K562 (cell line): ENCODE measurements around the gene YES1. TPM values are rescaled to one million over a fixed set of nuclear protein-coding genes. Genes with fewer than 3 reads are reported as not detected.
A peak's percentile ranks its signal among the peaks of the same experiment; 100 is the strongest.

Source experiments
- CCNT2 ChIP-seq: IDR thresholded peaks from 2 replicates; pipeline ENCODE4 v1.6.1; 2011; ENCODE audit warnings: borderline replicate concordance, low read depth, mild to moderate bottlenecking, moderate library complexity, mixed read lengths, low read length; ENCODE audit not compliant: insufficient read length; ENCODE audit errors: extremely low read depth
- CSDE1 ChIP-seq, 2 experiments: fragments of 450-650 bp; IDR thresholded peaks; 2 replicates each; pipeline ENCODE4 v1.6.1; 2016; ENCODE audit warnings: mild to moderate bottlenecking in 1 of 2
- DPF2 ChIP-seq: fragments of 450-650 bp; IDR thresholded peaks from 2 replicates; pipeline ENCODE4 v1.6.1; 2016
- FOXM1 ChIP-seq, 2 experiments: fragments of 450-650 bp in 1 of 2; sonication (generic) in 1 of 2; formaldehyde crosslinking in 1 of 2; IDR thresholded peaks; 2 replicates each; pipeline versions ENCODE4 v1.6.1 to v1.9.0; 2017 to 2022; ENCODE audit warnings: low read depth in 2 of 2, mild to moderate bottlenecking in 2 of 2, missing genetic modification reagents in 1 of 2, moderate library complexity in 1 of 2
- FOXP1 ChIP-seq: sonication (generic); formaldehyde crosslinking; IDR thresholded peaks from 2 replicates; pipeline ENCODE4 v1.8.0; 2022; ENCODE audit warnings: mild to moderate bottlenecking, missing genetic modification reagents
- KHSRP ChIP-seq: fragments of 450-650 bp; IDR thresholded peaks from 2 replicates; pipeline ENCODE4 v1.6.1; 2017
- MAFK ChIP-seq: IDR thresholded peaks from 2 replicates; pipeline ENCODE4 v1.6.1; 2011; ENCODE audit warnings: low read length, improper control_type of control experiment
- MEF2A ChIP-seq: IDR thresholded peaks from 2 replicates; pipeline ENCODE4 v1.6.1; 2011; ENCODE audit warnings: low read depth, mild to moderate bottlenecking, low read length, moderate library complexity; ENCODE audit not compliant: control insufficient read depth
- NCOA2 ChIP-seq, 2 experiments: fragments of 450-650 bp; IDR thresholded peaks; 2 replicates each; pipeline ENCODE4 v1.6.1; 2018; ENCODE audit warnings: mild to moderate bottlenecking in 2 of 2, moderate library complexity in 1 of 2; ENCODE audit not compliant: partially characterized antibody in 2 of 2
- NFIC ChIP-seq: fragments of 450-650 bp; IDR thresholded peaks from 2 replicates; pipeline ENCODE4 v1.6.1; 2017; ENCODE audit warnings: mild to moderate bottlenecking, inconsistent platforms
- NUFIP1 ChIP-seq: fragments of 450-650 bp; IDR thresholded peaks from 2 replicates; pipeline ENCODE4 v1.6.1; 2018; ENCODE audit not compliant: partially characterized antibody
- SAFB ChIP-seq: fragments of 200-400 bp; formaldehyde crosslinking; IDR thresholded peaks from 2 replicates; pipeline ENCODE4 v1.6.1; 2017; ENCODE audit warnings: low read depth, low read length, borderline replicate concordance
- SREBF2 ChIP-seq: sonication (generic); formaldehyde crosslinking; IDR thresholded peaks from 2 replicates; pipeline ENCODE4 v1.4.0; 2020; ENCODE audit warnings: mild to moderate bottlenecking, missing genetic modification reagents
- SRSF7 ChIP-seq: fragments of 200-400 bp; formaldehyde crosslinking; optimal IDR thresholded peaks from 2 replicates; pipeline ENCODE3; 2017; ENCODE audit warnings: mild to moderate bottlenecking, low read depth, low read length
- TARDBP ChIP-seq: fragments of 450-650 bp; IDR thresholded peaks from 2 replicates; pipeline ENCODE4 v1.6.1; 2016
- ZC3H8 ChIP-seq: fragments of 450-650 bp; IDR thresholded peaks from 2 replicates; pipeline ENCODE4 v1.6.1; 2017
- ZNF12 ChIP-seq: sonication (generic); formaldehyde crosslinking; IDR thresholded peaks from 2 replicates; pipeline ENCODE4 v1.4.0; 2020; ENCODE audit warnings: mild to moderate bottlenecking, missing genetic modification reagents
- ZNF253 ChIP-seq: fragments of 250-450 bp; sonication (Bioruptor Pico); conservative IDR thresholded peaks from 2 replicates; pipeline ENCODE4 v1.6.1; 2021; ENCODE audit warnings: mild to moderate bottlenecking
- ZNF274 ChIP-seq: IDR thresholded peaks from 2 replicates; pipeline ENCODE4 v1.6.1; 2011; ENCODE audit warnings: low read depth, mild to moderate bottlenecking, low read length, moderate library complexity, borderline replicate concordance
- ZNF354B ChIP-seq: fragments of 250-450 bp; sonication (Bioruptor Pico); IDR thresholded peaks from 2 replicates; pipeline ENCODE4 v1.4.0; 2020
- ZNF436 ChIP-seq: fragments of 250-450, 450-650 bp; sonication (Bioruptor Pico); formaldehyde crosslinking; IDR thresholded peaks from 2 replicates; pipeline ENCODE4 v1.7.0; 2020; ENCODE audit warnings: mild to moderate bottlenecking
- polyA plus RNA-seq, 8 experiments: library from polyadenylated mRNA; depleted of rRNA in 4 of 8; stranded (reverse) in 5 of 8; unstranded in 3 of 8; fragments of >200 nt; fragmentation: Nextera tagmentation in 2 of 8; fragmentation: Illumina TruSeq in 1 of 8; extraction: Ambion mirVana in 2 of 8; extraction: Trizol in 1 of 8; gene quantifications; 2 replicates each; pipeline versions ENCODE4 v1.2.1 to v1.2.3, GENCODE V29; 2011 to 2014; ENCODE audit warnings: inconsistent platforms in 1 of 8, missing spikeins in 1 of 8
- total RNA-seq, 7 experiments: library from RNA; depleted of rRNA in 6 of 7; stranded (reverse); fragments of >200 nt in 6 of 7; fragmentation: Illumina TruSeq in 2 of 7; extraction: Trizol in 2 of 7; gene quantifications; 2 replicates each; pipeline versions ENCODE4 v1.2.1 to v1.2.3, GENCODE V29; 2011 to 2021; ENCODE audit warnings: low replicate concordance in 1 of 7
- TF ChIP-seq, protein P1 (sequence below): fragments of 200-800 bp; sonication (Bioruptor generic); IDR thresholded peaks from 2 replicates; pipeline ENCODE4 v1.6.1; 2017; ENCODE audit warnings: missing genetic modification characterization, missing compliant biosample characterization
- TF ChIP-seq, protein P2 (sequence below): sonication (generic); formaldehyde crosslinking; IDR thresholded peaks from 2 replicates; pipeline ENCODE4 v1.8.0; 2022; ENCODE audit warnings: mild to moderate bottlenecking, missing genetic modification reagents
- TF ChIP-seq, protein P3 (sequence below): fragments of 250-450 bp; sonication (Bioruptor Pico); IDR thresholded peaks from 2 replicates; pipeline ENCODE4 v1.8.0; 2021; ENCODE audit warnings: moderate library complexity, mild to moderate bottlenecking, inconsistent platforms
- TF ChIP-seq, protein P4 (sequence below): fragments of 450-650 bp; IDR thresholded peaks from 2 replicates; pipeline ENCODE4 v1.6.1; 2016; ENCODE audit warnings: low read depth, mild to moderate bottlenecking, moderate library complexity
- TF ChIP-seq, protein P5 (sequence below): fragments of 250-450 bp; sonication (Bioruptor Pico); IDR thresholded peaks from 2 replicates; pipeline ENCODE4 v1.4.0; 2020; ENCODE audit warnings: mild to moderate bottlenecking, moderate library complexity

YES1 gene
- total and polyA plus RNA-seq, 9 of the 15 experiments (the other 6 are each of a cell fraction or from before 2014, with no cell fraction given), result 37.2 to 115 (median 77.7) TPM

DNA sequence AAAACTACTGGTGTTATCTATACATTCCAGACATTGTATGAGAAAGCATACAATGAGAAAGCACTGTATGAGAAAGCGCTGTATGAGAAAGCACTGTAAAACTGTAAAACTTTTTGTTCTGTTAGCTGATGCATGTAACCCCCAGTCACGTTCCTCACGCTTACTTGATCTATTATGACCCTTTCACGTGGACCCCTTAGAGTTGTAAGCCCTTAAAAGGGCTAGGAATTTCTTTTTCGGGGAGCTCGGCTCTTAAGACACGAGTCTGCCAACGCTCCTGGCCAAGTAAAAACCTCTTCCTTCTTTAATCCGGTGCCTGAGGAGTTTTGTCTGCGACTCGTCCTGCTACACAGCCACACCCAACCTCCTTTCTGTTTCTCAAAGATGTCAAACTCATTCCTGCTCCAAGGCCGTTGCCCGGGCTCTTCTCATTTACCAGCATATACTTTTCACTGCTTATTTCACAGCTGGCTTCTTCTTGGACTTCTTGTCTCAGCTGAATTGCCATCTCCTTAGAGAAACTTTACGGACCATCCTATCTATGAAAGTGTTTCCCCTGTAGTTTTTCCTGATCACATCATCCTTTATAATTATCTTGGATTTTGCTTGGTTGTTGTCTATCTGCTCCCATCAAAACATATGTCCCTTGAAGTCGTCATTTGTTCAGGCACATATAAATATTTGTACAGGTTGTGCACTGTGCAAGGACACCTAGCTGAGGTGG, 29.8 kb upstream of the YES1 start (continued):
- TF ChIP-seq, protein P1, sequence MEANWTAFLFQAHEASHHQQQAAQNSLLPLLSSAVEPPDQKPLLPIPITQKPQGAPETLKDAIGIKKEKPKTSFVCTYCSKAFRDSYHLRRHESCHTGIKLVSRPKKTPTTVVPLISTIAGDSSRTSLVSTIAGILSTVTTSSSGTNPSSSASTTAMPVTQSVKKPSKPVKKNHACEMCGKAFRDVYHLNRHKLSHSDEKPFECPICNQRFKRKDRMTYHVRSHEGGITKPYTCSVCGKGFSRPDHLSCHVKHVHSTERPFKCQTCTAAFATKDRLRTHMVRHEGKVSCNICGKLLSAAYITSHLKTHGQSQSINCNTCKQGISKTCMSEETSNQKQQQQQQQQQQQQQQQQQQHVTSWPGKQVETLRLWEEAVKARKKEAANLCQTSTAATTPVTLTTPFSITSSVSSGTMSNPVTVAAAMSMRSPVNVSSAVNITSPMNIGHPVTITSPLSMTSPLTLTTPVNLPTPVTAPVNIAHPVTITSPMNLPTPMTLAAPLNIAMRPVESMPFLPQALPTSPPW (CRISPR knock-in tag), result peak; percentile 23; the same call in 1 of the 2 replicates
- TF ChIP-seq SAFB (no peak), MAFK (peak; percentile 6; the same call in 1 of the 2 replicates), ZC3H8 (no peak), FOXP1 (CRISPR knock-in tag) (no peak), MEF2A (no peak), ZNF274 (no peak), ZNF354B (CRISPR knock-in tag) (no peak), FOXM1 (IDR thresholded peaks at IDR 0.05; ENCODE audit: low read depth) (no peak), FOXM1 (CRISPR knock-in tag; IDR thresholded peaks at IDR 0.05; ENCODE audit: low read depth) (no peak), SREBF2 (no peak), SRSF7 (no peak), NUFIP1 (no peak), CCNT2 (no peak), ZNF436 (CRISPR knock-in tag) (no peak), DPF2 (peak; percentile 83), ZNF12 (CRISPR knock-in tag) (peak; percentile 79), ZNF253 (CRISPR knock-in tag) (no peak), KHSRP (no peak), NFIC (no peak), TARDBP (no peak), CSDE1 (IDR thresholded peaks at IDR 0.05) (no peak), NCOA2 (IDR thresholded peaks at IDR 0.05; ENCODE audit: partially characterized antibody in 2 of 2) (no peak)
- TF ChIP-seq, protein P2, sequence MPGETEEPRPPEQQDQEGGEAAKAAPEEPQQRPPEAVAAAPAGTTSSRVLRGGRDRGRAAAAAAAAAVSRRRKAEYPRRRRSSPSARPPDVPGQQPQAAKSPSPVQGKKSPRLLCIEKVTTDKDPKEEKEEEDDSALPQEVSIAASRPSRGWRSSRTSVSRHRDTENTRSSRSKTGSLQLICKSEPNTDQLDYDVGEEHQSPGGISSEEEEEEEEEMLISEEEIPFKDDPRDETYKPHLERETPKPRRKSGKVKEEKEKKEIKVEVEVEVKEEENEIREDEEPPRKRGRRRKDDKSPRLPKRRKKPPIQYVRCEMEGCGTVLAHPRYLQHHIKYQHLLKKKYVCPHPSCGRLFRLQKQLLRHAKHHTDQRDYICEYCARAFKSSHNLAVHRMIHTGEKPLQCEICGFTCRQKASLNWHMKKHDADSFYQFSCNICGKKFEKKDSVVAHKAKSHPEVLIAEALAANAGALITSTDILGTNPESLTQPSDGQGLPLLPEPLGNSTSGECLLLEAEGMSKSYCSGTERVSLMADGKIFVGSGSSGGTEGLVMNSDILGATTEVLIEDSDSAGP (CRISPR knock-in tag), result no peak
- TF ChIP-seq, protein P3, sequence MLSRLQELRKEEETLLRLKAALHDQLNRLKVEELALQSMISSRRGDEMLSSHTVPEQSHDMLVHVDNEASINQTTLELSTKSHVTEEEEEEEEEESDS (CRISPR knock-in tag), result no peak
- TF ChIP-seq, protein P4, sequence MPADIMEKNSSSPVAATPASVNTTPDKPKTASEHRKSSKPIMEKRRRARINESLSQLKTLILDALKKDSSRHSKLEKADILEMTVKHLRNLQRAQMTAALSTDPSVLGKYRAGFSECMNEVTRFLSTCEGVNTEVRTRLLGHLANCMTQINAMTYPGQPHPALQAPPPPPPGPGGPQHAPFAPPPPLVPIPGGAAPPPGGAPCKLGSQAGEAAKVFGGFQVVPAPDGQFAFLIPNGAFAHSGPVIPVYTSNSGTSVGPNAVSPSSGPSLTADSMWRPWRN, result no peak
- TF ChIP-seq, protein P5, sequence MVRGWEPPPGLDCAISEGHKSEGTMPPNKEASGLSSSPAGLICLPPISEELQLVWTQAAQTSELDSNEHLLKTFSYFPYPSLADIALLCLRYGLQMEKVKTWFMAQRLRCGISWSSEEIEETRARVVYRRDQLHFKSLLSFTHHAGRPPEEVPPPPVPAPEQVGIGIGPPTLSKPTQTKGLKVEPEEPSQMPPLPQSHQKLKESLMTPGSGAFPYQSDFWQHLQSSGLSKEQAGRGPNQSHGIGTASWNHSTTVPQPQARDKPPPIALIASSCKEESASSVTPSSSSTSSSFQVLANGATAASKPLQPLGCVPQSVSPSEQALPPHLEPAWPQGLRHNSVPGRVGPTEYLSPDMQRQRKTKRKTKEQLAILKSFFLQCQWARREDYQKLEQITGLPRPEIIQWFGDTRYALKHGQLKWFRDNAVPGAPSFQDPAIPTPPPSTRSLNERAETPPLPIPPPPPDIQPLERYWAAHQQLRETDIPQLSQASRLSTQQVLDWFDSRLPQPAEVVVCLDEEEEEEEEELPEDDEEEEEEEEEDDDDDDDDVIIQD, result no peak
